ENCODE results near the gene ZNF236. TPM values are rescaled to one million over a fixed set of nuclear protein-coding genes. Genes with fewer than 3 reads are reported as not detected.

The ZNF236 gene
- polyA plus RNA-seq, 1 donor from 2014 or later = 7.7 TPM

DNA sequence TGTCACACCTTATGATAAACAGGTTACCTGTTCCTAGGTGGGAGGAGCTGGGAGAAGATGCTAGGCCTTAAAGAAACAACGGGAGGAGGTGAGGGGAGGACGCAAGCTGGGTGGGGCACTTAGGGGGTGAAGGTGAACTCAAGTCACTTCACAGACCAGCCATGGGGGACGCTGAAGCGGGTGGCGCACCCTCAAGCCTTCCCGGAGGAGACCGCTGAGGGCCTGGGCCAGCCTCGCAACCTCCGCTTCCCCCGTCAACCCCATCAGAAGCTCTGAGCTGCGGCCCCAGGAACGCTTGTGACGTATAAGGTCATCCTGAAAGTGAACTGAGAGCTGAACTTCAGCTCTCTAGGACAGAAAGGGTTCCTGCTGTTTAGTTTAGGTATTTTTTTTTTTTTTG is 176.7 kb downstream of the ZNF236 start:
- Histone ChIP-seq H3K4me3 (ENCODE audit: low read length) (no peak overlapping the region), H2AFZ (ENCODE audit: low read depth, low read length) (no peak overlapping the region), H3K27ac (ENCODE audit: low read length) (no peak overlapping the region), H4K20me1 (ENCODE audit: insufficient read depth) (no peaks in the 10 kb centered on the region), H3K9ac (ENCODE audit: low read length) (no peak overlapping the region), H3K9me2 (ENCODE audit: insufficient read depth, low read length) (no peaks in the 10 kb centered on the region), H3F3A (ENCODE audit: insufficient read depth, low read length, poor library complexity, severe bottlenecking) (no peaks in the 10 kb centered on the region), H3K79me2 (replicated peaks; ENCODE audit: insufficient read depth, low read length) (no peaks in the 10 kb centered on the region), H3K27me3 (ENCODE audit: insufficient read depth, low read depth, low read length) (no peaks in the 10 kb centered on the region), H3K36me3 (ENCODE audit: insufficient read depth, low read length) (no peaks in the 10 kb centered on the region), H3K4me2 (ENCODE audit: low read length) (no peak overlapping the region), H3K9me3 (ENCODE audit: low read length) (no peaks in the 10 kb centered on the region)
- TF ChIP-seq, protein P1, sequence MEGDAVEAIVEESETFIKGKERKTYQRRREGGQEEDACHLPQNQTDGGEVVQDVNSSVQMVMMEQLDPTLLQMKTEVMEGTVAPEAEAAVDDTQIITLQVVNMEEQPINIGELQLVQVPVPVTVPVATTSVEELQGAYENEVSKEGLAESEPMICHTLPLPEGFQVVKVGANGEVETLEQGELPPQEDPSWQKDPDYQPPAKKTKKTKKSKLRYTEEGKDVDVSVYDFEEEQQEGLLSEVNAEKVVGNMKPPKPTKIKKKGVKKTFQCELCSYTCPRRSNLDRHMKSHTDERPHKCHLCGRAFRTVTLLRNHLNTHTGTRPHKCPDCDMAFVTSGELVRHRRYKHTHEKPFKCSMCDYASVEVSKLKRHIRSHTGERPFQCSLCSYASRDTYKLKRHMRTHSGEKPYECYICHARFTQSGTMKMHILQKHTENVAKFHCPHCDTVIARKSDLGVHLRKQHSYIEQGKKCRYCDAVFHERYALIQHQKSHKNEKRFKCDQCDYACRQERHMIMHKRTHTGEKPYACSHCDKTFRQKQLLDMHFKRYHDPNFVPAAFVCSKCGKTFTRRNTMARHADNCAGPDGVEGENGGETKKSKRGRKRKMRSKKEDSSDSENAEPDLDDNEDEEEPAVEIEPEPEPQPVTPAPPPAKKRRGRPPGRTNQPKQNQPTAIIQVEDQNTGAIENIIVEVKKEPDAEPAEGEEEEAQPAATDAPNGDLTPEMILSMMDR (IDR thresholded peaks at IDR 0.05; ENCODE audit: poor library complexity, severe bottlenecking) = no peak
- TF ChIP-seq POLR2AphosphoS5 (IDR thresholded peaks at IDR 0.05) = no peak
- TF ChIP-seq TAF1 (IDR thresholded peaks at IDR 0.05; ENCODE audit: low read depth) = no peak
- TF ChIP-seq MXI1 (conservative IDR thresholded peaks at IDR 0.05; ENCODE audit: poor library complexity, severe bottlenecking) = no peak

- no peak overlapping the region for H3K27ac ChIP-seq (ENCODE audit: low read length)
Observed at GRCh38 chr18:77000527-77000926, 178.2 kb downstream of the ZNF236 start.

More at GRCh38 chr18:77000527-77000926, 178.2 kb downstream of the ZNF236 start:
- no peak overlapping the region for H3K9ac ChIP-seq (ENCODE audit: low read length)
- H3K27me3 ChIP-seq (ENCODE audit: insufficient read depth, low read depth, low read length) = no peaks in the 10 kb centered on the region
- H3K4me3 ChIP-seq (ENCODE audit: low read length) = no peak overlapping the region
- H3K4me2 ChIP-seq (ENCODE audit: low read length) = no peak overlapping the region
- no peaks in the 10 kb centered on the region for H3K9me2 ChIP-seq (ENCODE audit: insufficient read depth, low read length)
- H3K9me3 ChIP-seq (ENCODE audit: low read length) = no peaks in the 10 kb centered on the region
- no peaks in the 10 kb centered on the region for H3K79me2 ChIP-seq (replicated peaks; ENCODE audit: insufficient read depth, low read length)
- peak; percentile 92 for TF ChIP-seq SMC3 (conservative IDR thresholded peaks at IDR 0.05; ENCODE audit: poor library complexity)
- TF ChIP-seq POLR2AphosphoS5 (IDR thresholded peaks at IDR 0.05) = no peak
- TF ChIP-seq, protein P1 (IDR thresholded peaks at IDR 0.05; ENCODE audit: poor library complexity, severe bottlenecking) = peak; percentile 86
- TF ChIP-seq RAD21 (conservative IDR thresholded peaks at IDR 0.05) = peak; percentile 85
- no peak for TF ChIP-seq MXI1 (conservative IDR thresholded peaks at IDR 0.05; ENCODE audit: poor library complexity, severe bottlenecking)
- no peak for TF ChIP-seq EZH2 (IDR thresholded peaks at IDR 0.05; ENCODE audit: borderline replicate concordance, insufficient read depth, low read length, poor library complexity, severe bottlenecking)
- TF ChIP-seq, protein P2, sequence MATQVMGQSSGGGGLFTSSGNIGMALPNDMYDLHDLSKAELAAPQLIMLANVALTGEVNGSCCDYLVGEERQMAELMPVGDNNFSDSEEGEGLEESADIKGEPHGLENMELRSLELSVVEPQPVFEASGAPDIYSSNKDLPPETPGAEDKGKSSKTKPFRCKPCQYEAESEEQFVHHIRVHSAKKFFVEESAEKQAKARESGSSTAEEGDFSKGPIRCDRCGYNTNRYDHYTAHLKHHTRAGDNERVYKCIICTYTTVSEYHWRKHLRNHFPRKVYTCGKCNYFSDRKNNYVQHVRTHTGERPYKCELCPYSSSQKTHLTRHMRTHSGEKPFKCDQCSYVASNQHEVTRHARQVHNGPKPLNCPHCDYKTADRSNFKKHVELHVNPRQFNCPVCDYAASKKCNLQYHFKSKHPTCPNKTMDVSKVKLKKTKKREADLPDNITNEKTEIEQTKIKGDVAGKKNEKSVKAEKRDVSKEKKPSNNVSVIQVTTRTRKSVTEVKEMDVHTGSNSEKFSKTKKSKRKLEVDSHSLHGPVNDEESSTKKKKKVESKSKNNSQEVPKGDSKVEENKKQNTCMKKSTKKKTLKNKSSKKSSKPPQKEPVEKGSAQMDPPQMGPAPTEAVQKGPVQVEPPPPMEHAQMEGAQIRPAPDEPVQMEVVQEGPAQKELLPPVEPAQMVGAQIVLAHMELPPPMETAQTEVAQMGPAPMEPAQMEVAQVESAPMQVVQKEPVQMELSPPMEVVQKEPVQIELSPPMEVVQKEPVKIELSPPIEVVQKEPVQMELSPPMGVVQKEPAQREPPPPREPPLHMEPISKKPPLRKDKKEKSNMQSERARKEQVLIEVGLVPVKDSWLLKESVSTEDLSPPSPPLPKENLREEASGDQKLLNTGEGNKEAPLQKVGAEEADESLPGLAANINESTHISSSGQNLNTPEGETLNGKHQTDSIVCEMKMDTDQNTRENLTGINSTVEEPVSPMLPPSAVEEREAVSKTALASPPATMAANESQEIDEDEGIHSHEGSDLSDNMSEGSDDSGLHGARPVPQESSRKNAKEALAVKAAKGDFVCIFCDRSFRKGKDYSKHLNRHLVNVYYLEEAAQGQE (IDR thresholded peaks at IDR 0.05; ENCODE audit: borderline replicate concordance) = no peak
- TF ChIP-seq TAF1 (IDR thresholded peaks at IDR 0.05; ENCODE audit: low read depth) = no peak
- TF ChIP-seq EP300 (conservative IDR thresholded peaks at IDR 0.05; ENCODE audit: poor library complexity, severe bottlenecking) = no peak
- no peaks in the 10 kb centered on the region for H3K36me3 ChIP-seq (ENCODE audit: insufficient read depth, low read length)
- H4K20me1 ChIP-seq (ENCODE audit: insufficient read depth) = no peaks in the 10 kb centered on the region
- no peaks in the 10 kb centered on the region for H3F3A ChIP-seq (ENCODE audit: insufficient read depth, low read length, poor library complexity, severe bottlenecking)
- H2AFZ ChIP-seq (ENCODE audit: low read depth, low read length) = no peak overlapping the region

All from neural cell (in vitro differentiated cells).